Right renal cortex interstitium (tissue), 3 donors: ENCODE measurements around the gene PI4K2B. TPM values are rescaled to one million over a fixed set of nuclear protein-coding genes. Genes with fewer than 3 reads are reported as not detected.
A peak's percentile ranks its signal among the peaks of the same experiment; 100 is the strongest.
"Not testable (repeated sequence)": the region's sequence is repeated elsewhere in the genome, so short reads cannot be mapped to it uniquely, and the experiment has no call there.

Experiments used
- DNase-seq, 3 donors: peaks; one replicate each; pipeline ENCODE4 v3.0.0-alpha.2; 2013; ENCODE audit warnings: low read depth in 3 of 3, low spot score in 2 of 3
- polyA plus RNA-seq, 3 donors: library from polyadenylated mRNA; unstranded; fragments of 120-200 nt; gene quantifications; one replicate each; pipeline ENCODE4 v1.2.1, GENCODE V29; 2013; ENCODE audit not compliant: insufficient read length in 3 of 3

Gene PI4K2B
- 10 to 100 TPM; 14.8 to 18.9 (median 16.6) TPM for polyA plus RNA-seq

- peak in 2 of 3 donors; percentile 67 to 74 for DNase-seq
Observed at GRCh38 chr4:25233737-25234389, at the start of gene PI4K2B. Gene PI4K2B (plus strand): TSS chr4:25234033. CDS start chr4:25234164, 131 bp downstream.

- no peak for DNase-seq
Observed at GRCh38 chr4:25184056-25184455, 49.8 kb upstream of the PI4K2B start.

GRCh38 chr4:25190407-25190806, 43.4 kb upstream of the PI4K2B start:
- DNase-seq = no peak

GRCh38 chr4:25198713-25199112, 35.1 kb upstream of the PI4K2B start:
- DNase-seq = no peak

- DNase-seq = no peak
Observed at GRCh38 chr4:25207997-25208396, 25.8 kb upstream of the PI4K2B start.

GRCh38 chr4:25209702-25210101, 24.1 kb upstream of the PI4K2B start:
- DNase-seq = no peak

- no peak for DNase-seq
Observed at GRCh38 chr4:25211721-25212120, 22.1 kb upstream of the PI4K2B start.

GRCh38 chr4:25212822-25213221, 21.0 kb upstream of the PI4K2B start:
- DNase-seq = no peak

GRCh38 chr4:25213347-25213979, 20.4 kb upstream of the PI4K2B start:
- no peak for DNase-seq

GRCh38 chr4:25214750-25215149, 19.1 kb upstream of the PI4K2B start:
- not testable (repeated sequence) for DNase-seq

- DNase-seq = no peak
Observed at GRCh38 chr4:25215511-25215910, 18.3 kb upstream of the PI4K2B start.

- no peak for DNase-seq
Observed at GRCh38 chr4:25221377-25221776, 12.5 kb upstream of the PI4K2B start.

- no peak for DNase-seq
Observed at GRCh38 chr4:25223802-25224375, 9.9 kb upstream of the PI4K2B start.

- no peak for DNase-seq
Observed at GRCh38 chr4:25229804-25230203, 4.0 kb upstream of the PI4K2B start.

GRCh38 chr4:25233194-25233593, 639 bp upstream of the PI4K2B start:
- DNase-seq = no peak

- DNase-seq = peak in 2 of 3 donors; percentile 53 to 61
Observed at GRCh38 chr4:25234390-25235370, 847 bp downstream of the PI4K2B start.

- DNase-seq = no peak
Observed at GRCh38 chr4:25235401-25235800, 1.6 kb downstream of the PI4K2B start.

- DNase-seq = not testable (repeated sequence)
Observed at GRCh38 chr4:25236030-25236429, 2.2 kb downstream of the PI4K2B start.

GRCh38 chr4:25236971-25237370, 3.1 kb downstream of the PI4K2B start:
- no peak for DNase-seq

- DNase-seq = no peak
Observed at GRCh38 chr4:25238052-25238451, 4.2 kb downstream of the PI4K2B start.

- not testable (repeated sequence) for DNase-seq
Observed at GRCh38 chr4:25239528-25239927, 5.7 kb downstream of the PI4K2B start.
